OCI-M2 (cell line): ENCODE data around the gene IQSEC1.

Experiments
- DNase-seq: peaks from one replicate; lab custom pipeline; 2025; ENCODE audit not compliant: unreplicated experiment; lab: John Stamatoyannopoulos, UW

Gene IQSEC1

DNA sequence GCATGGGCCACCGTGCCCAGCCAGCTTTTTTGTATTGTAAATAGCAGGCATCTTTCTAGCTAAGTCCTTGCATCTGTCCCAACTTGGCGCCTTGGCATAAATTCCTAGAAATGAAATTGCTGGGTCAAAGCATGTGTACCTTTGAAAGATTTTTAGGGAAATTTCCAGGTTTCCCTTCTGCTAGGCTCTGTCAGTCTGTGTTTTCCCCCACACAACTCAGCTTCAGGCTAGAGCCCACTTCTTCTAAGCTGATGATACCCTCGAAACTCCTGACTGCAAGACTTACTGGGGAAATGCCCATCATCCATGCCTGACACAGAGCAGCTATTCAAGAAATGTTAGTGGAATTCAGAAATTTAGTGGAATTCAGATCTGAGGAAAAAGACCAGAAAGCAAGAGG is 221.0 kb downstream of the IQSEC1 start:
- no peak for DNase-seq
